NCI-H2196 (cell line): ENCODE measurements around the gene RMRP.

Experiments used
- DNase-seq: peaks from one replicate; lab custom pipeline; 2025; ENCODE audit not compliant: unreplicated experiment; lab: John Stamatoyannopoulos, UW

Gene RMRP

GRCh38 chr9:35687306-35687705 lies 29.5 kb upstream of the RMRP start:
- DNase-seq: no peak

- no peak for DNase-seq
Observed at GRCh38 chr9:35686222-35687203, 28.7 kb upstream of the RMRP start.

- no peak for DNase-seq
Observed at GRCh38 chr9:35685506-35685905, 27.7 kb upstream of the RMRP start.

- no peak for DNase-seq
Observed at GRCh38 chr9:35684921-35685320, 27.1 kb upstream of the RMRP start.

- DNase-seq: no peak
Observed at GRCh38 chr9:35683323-35683722, 25.5 kb upstream of the RMRP start.

- no peak for DNase-seq
Observed at GRCh38 chr9:35682520-35683315, 24.9 kb upstream of the RMRP start.

GRCh38 chr9:35682051-35682450 lies 24.2 kb upstream of the RMRP start:
- DNase-seq: no peak

- DNase-seq: no peak
Observed at GRCh38 chr9:35681341-35682002, 23.7 kb upstream of the RMRP start.

GRCh38 chr9:35680331-35681105 lies 22.7 kb upstream of the RMRP start:
- DNase-seq: no peak

GRCh38 chr9:35679766-35680330 lies 22.0 kb upstream of the RMRP start:
- no peak for DNase-seq

- no peak for DNase-seq
Observed at GRCh38 chr9:35679091-35679490, 21.3 kb upstream of the RMRP start.

- no peak for DNase-seq
Observed at GRCh38 chr9:35675732-35676392, 18.0 kb upstream of the RMRP start.

- DNase-seq: no peak
Observed at GRCh38 chr9:35675204-35675603, 17.4 kb upstream of the RMRP start.

GRCh38 chr9:35674025-35674361 lies 16.2 kb upstream of the RMRP start:
- no peak for DNase-seq

- DNase-seq: peak; percentile 73
Observed at GRCh38 chr9:35673132-35674024, 15.6 kb upstream of the RMRP start, which contains the start of gene CA9. CA9 (plus strand) TSS chr9:35673928; CDS start chr9:35673960, 32 bp downstream.

GRCh38 chr9:35669331-35670145 lies 11.7 kb upstream of the RMRP start:
- peak; percentile 67 for DNase-seq

- DNase-seq: no peak
Observed at GRCh38 chr9:35667939-35668338, 10.1 kb upstream of the RMRP start.

- no peak for DNase-seq
Observed at GRCh38 chr9:35666549-35666948, 8.7 kb upstream of the RMRP start.
